GM12801 (cell line): ENCODE results near the gene PPP2R2B.

Experiments used
- TF ChIP-seq, protein P1 (sequence below): IDR thresholded peaks from one replicate; pipeline ENCODE4 v1.5.1; 2011; ENCODE audit warnings: control low read depth; ENCODE audit not compliant: insufficient read length; ENCODE audit errors: extremely low read depth

PPP2R2B gene

GRCh38 chr5:146595088-146595487 is 283.5 kb downstream of the PPP2R2B start:
- TF ChIP-seq, protein P1, sequence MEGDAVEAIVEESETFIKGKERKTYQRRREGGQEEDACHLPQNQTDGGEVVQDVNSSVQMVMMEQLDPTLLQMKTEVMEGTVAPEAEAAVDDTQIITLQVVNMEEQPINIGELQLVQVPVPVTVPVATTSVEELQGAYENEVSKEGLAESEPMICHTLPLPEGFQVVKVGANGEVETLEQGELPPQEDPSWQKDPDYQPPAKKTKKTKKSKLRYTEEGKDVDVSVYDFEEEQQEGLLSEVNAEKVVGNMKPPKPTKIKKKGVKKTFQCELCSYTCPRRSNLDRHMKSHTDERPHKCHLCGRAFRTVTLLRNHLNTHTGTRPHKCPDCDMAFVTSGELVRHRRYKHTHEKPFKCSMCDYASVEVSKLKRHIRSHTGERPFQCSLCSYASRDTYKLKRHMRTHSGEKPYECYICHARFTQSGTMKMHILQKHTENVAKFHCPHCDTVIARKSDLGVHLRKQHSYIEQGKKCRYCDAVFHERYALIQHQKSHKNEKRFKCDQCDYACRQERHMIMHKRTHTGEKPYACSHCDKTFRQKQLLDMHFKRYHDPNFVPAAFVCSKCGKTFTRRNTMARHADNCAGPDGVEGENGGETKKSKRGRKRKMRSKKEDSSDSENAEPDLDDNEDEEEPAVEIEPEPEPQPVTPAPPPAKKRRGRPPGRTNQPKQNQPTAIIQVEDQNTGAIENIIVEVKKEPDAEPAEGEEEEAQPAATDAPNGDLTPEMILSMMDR: no peak

- TF ChIP-seq, protein P1: no peak
These were observed 286.2 kb downstream of the PPP2R2B start for GRCh38 chr5:146592352-146592751.

DNA sequence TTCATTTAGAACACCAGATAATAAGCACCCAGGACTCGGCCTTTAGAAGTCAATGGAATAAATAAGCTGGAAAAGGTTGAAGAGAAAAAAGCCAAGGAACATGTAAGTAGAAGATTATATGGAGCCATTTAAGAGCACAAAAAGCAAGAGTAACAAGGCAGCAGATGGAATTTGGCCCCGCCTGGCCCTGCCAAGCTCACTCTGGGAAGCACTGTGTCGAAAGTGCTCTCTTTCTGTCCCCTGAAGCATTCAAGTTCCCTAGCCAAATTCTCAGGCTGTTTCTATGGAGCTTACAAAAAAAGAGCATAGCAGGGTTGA is 289.6 kb downstream of the PPP2R2B start:
- TF ChIP-seq, protein P1: no peak

DNA sequence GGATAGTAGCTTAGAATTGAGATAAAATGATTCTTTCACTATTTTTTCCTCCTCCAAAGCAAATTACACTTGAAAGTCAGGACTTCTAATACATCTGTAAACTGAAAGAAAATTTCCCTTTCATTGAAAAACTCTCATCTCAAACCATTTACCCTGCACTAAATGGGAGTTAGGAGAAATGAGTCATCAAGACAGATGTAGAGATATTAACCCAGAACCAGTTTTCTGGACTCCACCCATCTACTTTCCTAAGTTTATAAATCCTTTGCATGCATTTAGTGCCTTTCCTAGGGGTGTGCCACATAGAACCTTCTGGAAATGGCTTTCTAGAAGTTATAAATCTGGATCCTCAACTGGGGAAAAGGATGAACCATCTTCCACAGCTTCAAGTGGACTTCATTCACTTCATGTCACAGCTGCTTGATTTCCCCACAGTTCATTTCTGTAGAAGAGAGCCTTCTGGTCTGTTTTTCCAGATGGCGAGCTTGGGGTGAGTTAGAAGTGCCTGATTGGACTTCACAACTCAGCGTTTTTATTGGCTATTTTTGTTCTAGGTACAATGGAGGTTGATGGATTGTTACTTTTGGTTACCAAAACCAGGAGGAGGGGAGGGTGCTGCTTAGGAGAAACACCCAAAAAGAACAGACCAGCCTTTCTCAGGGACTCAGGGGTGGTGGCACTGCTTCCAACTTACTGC is 290.1 kb downstream of the PPP2R2B start:
- TF ChIP-seq, protein P1: no peak

- TF ChIP-seq, protein P1: no peak
These were observed 291.8 kb downstream of the PPP2R2B start for GRCh38 chr5:146586752-146587151.

GRCh38 chr5:146584750-146585149 is 293.8 kb downstream of the PPP2R2B start:
- TF ChIP-seq, protein P1: no peak

DNA sequence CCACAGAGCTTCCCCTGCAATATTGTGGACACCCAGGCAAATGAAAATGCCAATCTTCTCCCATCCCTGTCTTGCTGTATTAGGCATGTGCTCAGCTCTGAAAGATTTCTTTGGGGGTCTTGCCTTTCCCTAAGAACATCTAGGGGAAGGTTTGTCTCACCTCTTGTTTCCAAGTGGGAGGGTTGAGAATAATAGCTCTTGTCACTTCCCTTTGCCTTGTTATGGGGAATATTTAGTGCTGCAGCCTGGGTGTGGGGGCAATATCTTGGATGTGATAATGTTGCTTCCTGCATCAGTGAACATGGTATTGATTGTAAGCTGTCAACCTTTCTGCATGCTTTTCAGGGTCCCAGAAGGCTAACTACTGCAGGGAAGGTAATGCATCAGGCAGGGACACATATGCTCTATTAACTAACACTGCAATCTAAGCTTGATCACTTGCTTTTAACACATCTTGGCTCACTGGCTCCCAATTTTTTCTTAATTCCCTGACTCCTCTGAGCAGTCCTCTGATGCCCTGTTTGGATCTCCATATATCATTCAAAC is 296.4 kb downstream of the PPP2R2B start:
- TF ChIP-seq, protein P1: no peak
